GM10248 (cell line): ENCODE measurements around the gene GRIK4.

ENCODE experiments used
- CTCF ChIA-PET: fragments of 300-600 bp; sonication (Branson Sonifier 250); formaldehyde crosslinking; extraction: SDS; loops from one replicate; lab custom pipeline; 2021; ENCODE audit warnings: antibody characterized with exemption; lab: Yijun Ruan, JAX
- POLR2A ChIA-PET: fragments of 350-650 bp; sonication (Branson Sonifier 250); formaldehyde crosslinking; extraction: SDS; loops from one replicate; lab custom pipeline; 2020; ENCODE audit warnings: antibody characterized with exemption; lab: Yijun Ruan, JAX
- DNase-seq: peaks from one replicate; pipeline ENCODE4 v3.0.0; 2012; ENCODE audit errors: extremely low spot score
- TF ChIP-seq, protein P1 (sequence below): IDR thresholded peaks from 2 replicates; pipeline ENCODE4 v1.5.1; 2012; ENCODE audit warnings: mild to moderate bottlenecking, low read depth; ENCODE audit errors: extremely low read depth, missing control alignments, control extremely low read depth

The GRIK4 gene

DNA sequence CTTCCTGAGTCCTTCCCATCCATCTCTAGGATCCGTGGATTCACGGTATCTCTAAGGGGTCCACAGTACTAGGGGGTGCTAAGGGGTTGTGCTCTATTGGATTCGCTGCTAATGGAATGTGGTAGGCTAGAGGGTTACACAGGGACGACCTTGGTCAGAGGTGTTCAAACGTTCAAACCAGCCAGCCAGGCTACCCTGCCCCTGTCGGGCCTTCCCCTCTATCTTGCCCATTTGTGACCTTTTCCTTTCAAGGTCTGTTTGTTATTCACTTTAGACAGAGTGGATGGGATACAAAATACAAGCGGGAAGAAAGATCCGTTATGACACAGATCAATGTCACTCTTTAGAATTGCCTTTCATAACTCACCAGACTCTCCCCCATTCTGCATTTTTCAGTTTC, 306.5 kb downstream of the GRIK4 start:
- ChIA-PET CTCF (no interaction called here), POLR2A (no interaction called here)
- no peak for DNase-seq
- TF ChIP-seq, protein P1, sequence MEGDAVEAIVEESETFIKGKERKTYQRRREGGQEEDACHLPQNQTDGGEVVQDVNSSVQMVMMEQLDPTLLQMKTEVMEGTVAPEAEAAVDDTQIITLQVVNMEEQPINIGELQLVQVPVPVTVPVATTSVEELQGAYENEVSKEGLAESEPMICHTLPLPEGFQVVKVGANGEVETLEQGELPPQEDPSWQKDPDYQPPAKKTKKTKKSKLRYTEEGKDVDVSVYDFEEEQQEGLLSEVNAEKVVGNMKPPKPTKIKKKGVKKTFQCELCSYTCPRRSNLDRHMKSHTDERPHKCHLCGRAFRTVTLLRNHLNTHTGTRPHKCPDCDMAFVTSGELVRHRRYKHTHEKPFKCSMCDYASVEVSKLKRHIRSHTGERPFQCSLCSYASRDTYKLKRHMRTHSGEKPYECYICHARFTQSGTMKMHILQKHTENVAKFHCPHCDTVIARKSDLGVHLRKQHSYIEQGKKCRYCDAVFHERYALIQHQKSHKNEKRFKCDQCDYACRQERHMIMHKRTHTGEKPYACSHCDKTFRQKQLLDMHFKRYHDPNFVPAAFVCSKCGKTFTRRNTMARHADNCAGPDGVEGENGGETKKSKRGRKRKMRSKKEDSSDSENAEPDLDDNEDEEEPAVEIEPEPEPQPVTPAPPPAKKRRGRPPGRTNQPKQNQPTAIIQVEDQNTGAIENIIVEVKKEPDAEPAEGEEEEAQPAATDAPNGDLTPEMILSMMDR, result no peak

DNA sequence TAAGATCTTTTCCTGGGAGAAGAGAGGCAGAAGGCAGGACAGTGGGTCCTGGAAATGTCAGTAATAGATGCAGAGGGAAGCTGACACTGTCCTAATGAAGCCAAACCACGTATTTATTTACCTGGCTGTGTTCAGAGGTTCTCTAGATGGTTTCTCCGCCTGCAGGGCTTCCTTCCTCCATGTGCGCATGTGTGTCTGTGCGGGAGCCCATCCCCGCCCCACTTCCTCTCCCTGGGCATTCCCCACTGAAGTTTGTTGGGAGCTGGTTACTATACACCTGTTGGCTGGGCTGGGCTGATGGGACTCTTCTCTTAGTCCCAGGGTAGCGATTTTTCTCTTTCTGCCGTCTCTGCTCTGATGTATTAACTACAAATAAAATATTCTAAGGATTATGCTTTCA, 307.5 kb downstream of the GRIK4 start:
- DNase-seq, result no peak
- CTCF ChIA-PET, result interaction anchor here (2.3 kb wide), 1 partner anchor 17 kb away, joined by 7 read pairs; no protein-coding TSS in a partner anchor
- POLR2A ChIA-PET, result no interaction called here
- TF ChIP-seq, protein P1, result no peak

DNA sequence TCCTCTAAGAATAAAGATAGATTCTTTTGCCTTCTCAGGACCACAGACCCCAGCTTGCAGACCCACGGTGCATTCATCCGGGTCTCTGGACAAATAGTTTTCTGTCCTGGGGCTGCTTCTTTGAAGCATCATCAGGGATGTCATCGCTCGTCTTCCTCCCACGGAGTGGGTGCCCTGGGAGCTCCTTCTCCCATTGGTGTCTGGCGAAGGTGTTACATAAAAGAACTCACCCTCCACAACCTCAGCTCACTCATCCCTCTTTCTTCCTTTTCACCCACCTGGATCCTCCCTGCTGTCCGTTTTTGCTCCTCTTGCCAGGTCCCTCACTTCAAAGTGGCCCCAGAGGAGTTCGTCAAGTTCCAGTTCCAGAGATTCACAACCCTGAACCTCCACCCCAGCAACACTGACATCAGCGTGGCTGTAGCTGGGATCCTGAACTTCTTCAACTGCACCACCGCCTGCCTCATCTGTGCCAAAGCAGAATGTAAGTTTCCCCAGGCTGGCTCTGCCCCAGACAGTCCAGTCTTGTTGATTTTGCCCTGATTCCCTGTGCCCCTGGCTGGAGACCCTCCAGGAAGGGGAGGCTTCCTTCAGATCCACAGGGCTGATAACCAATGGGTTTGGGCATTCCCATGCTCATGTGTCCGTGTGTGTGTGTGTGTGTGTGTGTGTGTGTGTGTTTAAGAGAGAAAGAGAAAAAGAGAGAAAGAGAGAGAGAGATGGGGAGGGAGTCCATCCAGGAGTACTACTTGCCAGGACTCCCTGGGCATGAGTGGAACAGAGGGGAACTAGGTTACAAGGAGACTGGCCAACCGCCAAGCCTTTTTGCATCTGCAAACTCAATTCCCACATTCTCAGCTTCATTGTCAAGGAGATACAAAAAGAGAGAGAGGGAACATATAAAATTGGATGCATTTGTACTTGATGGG, 308.2 kb downstream of the GRIK4 start:
- TF ChIP-seq, protein P1, result no peak
- ChIA-PET POLR2A (no interaction called here), CTCF (interaction anchor here (2.3 kb wide), 1 partner anchor 17 kb away, joined by 7 read pairs; no protein-coding TSS in a partner anchor)
- DNase-seq, result no peak

DNA sequence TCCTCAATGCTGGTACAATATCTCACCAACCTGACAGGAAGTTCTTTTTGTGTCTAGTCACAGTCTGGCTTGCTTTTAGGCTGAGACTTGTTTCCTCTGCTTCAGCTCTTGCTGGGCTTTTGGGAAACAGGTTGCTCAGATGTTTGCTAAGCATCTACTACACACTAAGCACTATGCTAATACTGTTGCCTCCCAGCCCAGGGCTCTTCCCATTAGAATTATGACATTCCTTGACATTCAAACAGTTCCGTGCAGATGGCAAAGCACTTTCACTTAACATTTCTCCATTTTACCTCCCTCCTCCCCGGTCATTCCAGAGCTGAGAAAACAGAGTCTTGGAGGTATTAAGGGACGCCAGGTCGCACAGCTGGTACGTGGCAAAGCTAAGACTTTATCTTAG, 311.6 kb downstream of the GRIK4 start:
- no peak for DNase-seq
- ChIA-PET POLR2A (no interaction called here), CTCF (interaction anchor here (0.9 to 1.1 kb wide), 2 partner anchors 20 to 138 kb away, joined by 3 to 4 read pairs; no protein-coding TSS in a partner anchor)
- TF ChIP-seq, protein P1, result no peak

DNA sequence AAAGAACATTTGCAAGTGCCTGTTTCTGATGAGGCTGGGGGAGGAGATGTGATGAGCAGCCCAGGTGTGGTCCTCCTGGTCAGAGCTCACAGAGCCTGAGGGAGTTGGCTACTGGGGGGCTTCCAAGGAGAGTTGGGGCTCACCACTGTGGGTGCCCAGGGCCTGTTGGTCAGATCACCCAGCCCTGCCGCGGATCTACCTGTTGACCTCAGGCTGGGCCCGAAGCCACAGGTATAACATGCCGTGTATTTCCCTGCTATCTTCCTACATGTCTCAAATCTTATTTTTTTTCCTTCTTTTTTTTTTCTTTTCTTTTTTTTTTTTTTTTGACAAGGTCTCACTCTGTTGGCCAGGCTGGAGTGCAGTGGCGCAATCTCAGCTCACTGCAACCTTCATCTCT, 312.7 kb downstream of the GRIK4 start:
- ChIA-PET POLR2A (no interaction called here), CTCF (interaction anchor here (0.6 to 0.9 kb wide), 2 partner anchors 22 to 469 kb away, joined by 3 read pairs; no protein-coding TSS in a partner anchor)
- no peak for DNase-seq
- TF ChIP-seq, protein P1, result no peak

DNA sequence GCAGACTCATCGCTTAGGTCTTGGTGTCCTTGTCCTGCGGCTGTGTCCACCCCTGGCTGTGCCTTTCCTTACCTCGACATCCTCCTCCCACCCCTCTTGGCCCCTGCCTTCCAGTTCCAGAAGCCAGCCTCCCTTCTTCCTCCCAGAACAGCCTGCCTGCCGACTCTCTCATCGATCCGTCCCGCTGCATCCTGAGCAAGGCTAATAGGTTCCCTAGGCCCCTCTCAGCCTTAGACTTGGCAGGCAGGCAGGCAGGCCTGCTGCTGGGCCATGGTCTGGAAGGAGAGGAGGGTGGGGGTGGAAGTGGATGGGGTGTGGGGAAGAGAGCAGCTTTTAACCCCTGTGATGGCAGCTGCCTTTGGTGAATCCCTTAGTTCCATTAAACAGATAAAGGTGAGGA, 315.6 kb downstream of the GRIK4 start:
- POLR2A ChIA-PET, result no interaction called here
- no peak for DNase-seq
- CTCF ChIA-PET, result interaction anchor here (1.0 kb wide), 1 partner anchor 25 kb away, joined by 3 read pairs; no protein-coding TSS in a partner anchor

More for the DNA sequence above, 315.6 kb downstream of the GRIK4 start:
- TF ChIP-seq, protein P1, result no peak
